Fibroblast of villous mesenchyme (primary cell): Measurements from ENCODE around the gene CLUH. TPM values are rescaled to one million over a fixed set of nuclear protein-coding genes. Genes with fewer than 3 reads are reported as not detected.

Experiments used
- DNase-seq: peaks from one replicate; pipeline ENCODE4 v3.0.0-alpha.2; 2010; ENCODE audit warnings: low read depth
- H3K4me3 ChIP-seq: 2 replicates; pipeline ENCODE4 v1.5.1; 2011; ENCODE audit warnings: low read depth, mild to moderate bottlenecking, low read length
- CTCF ChIP-seq: IDR thresholded peaks from 2 replicates; pipeline ENCODE4 v1.5.1; 2012; ENCODE audit warnings: low read depth, mild to moderate bottlenecking, low read length; ENCODE audit not compliant: insufficient read depth
- total RNA-seq: library from RNA; depleted of rRNA; stranded (reverse); fragments of >200 nt; gene quantifications from 2 replicates; pipeline ENCODE4 v1.2.3, GENCODE V29; 2012

The CLUH gene
- total RNA-seq, 1 donor: 42.7 TPM

GRCh38 chr17:2707721-2708584 lies 3.6 kb downstream of the CLUH start:
- no peak for DNase-seq
- no peak overlapping the region for H3K4me3 ChIP-seq
- TF ChIP-seq CTCF: peak; percentile 40

- H3K4me3 ChIP-seq: no peak overlapping the region
- TF ChIP-seq CTCF: no peak
- DNase-seq: no peak
These were observed 4.6 kb downstream of the CLUH start for GRCh38 chr17:2706911-2707510.

GRCh38 chr17:2705888-2706795 lies 5.4 kb downstream of the CLUH start:
- H3K4me3 ChIP-seq: no peak overlapping the region
- TF ChIP-seq CTCF: no peak
- no peak for DNase-seq

- peak; percentile 42 for DNase-seq
- TF ChIP-seq CTCF: no peak
- H3K4me3 ChIP-seq: no peak overlapping the region
These were observed 6.3 kb downstream of the CLUH start for GRCh38 chr17:2705263-2705662.

- no peak for DNase-seq
- TF ChIP-seq CTCF: no peak
- H3K4me3 ChIP-seq: no peak overlapping the region
These were observed 6.7 kb downstream of the CLUH start for GRCh38 chr17:2704890-2705248.

GRCh38 chr17:2704031-2704889 lies 7.3 kb downstream of the CLUH start:
- no peak for TF ChIP-seq CTCF
- H3K4me3 ChIP-seq: no peak overlapping the region
- DNase-seq: no peak
